Measurements from ENCODE around the gene PHF23. TPM values are rescaled to one million over a fixed set of nuclear protein-coding genes. Genes with fewer than 3 reads are reported as not detected.

PHF23 gene
- total and polyA plus RNA-seq, 4 donors = 25.4 to 40.5 (median 27.2) TPM

GRCh38 chr17:7260651-7261378, 21.6 kb upstream of the PHF23 start:
- no peak for TF ChIP-seq CTCF (IDR thresholded peaks at IDR 0.05; ENCODE audit: control extremely low read depth, extremely low read depth)
- H3K9ac ChIP-seq (ENCODE audit: insufficient read depth in 1 of 2, low read length in 2 of 2) = peak overlapping the region in 1 of 2 donors; percentile 31
- H3K27me3 ChIP-seq (ENCODE audit: control insufficient read depth in 3 of 3, insufficient read depth in 3 of 3, low read length in 2 of 3) = peaks cover 0 to 23% (median 18%) of the 10 kb centered on the region in 3 donors
- peak overlapping the region; percentile 57 for H3K4me3 ChIP-seq
- 7 to 13% methylated on average over 30 to 54 of the region's 54 CpGs for WGBS, 2 donors
- ATAC-seq (ENCODE audit: insufficient read depth, low FRiP score) = peak; percentile 63
- H3K9me3 ChIP-seq (ENCODE audit: control insufficient read depth in 4 of 4, insufficient read depth in 3 of 4, low read length in 3 of 4) = no peaks in the 10 kb centered on the region
- H3K36me3 ChIP-seq (ENCODE audit: control insufficient read depth in 4 of 4, insufficient read depth in 4 of 4, low read length in 4 of 4) = peaks cover 0 to 18% (median 7%) of the 10 kb centered on the region in 4 donors
- peak overlapping the region in 1 of 2 donors; percentile 90 for H3K27ac ChIP-seq (ENCODE audit: low read depth in 1 of 2, low read length in 1 of 2)
- peak; percentile 38 to 58 (median 47) for DNase-seq
- H3K4me1 ChIP-seq (ENCODE audit: control insufficient read depth in 5 of 5, insufficient read depth in 5 of 5, low read length in 5 of 5) = peaks cover 0 to 11% (median 0%) of the 10 kb centered on the region in 5 donors

GRCh38 chr17:7260151-7260550, 20.9 kb upstream of the PHF23 start:
- Histone ChIP-seq H3K9me3 (ENCODE audit: control insufficient read depth in 4 of 4, insufficient read depth in 3 of 4, low read length in 3 of 4) (no peaks in the 10 kb centered on the region), H3K27ac (ENCODE audit: low read depth in 1 of 2, low read length in 1 of 2) (peak overlapping the region in 1 of 2 donors; percentile 79), H3K4me1 (ENCODE audit: control insufficient read depth in 5 of 5, insufficient read depth in 5 of 5, low read length in 5 of 5) (peaks cover 0 to 11% (median 0%) of the 10 kb centered on the region in 5 donors), H3K27me3 (ENCODE audit: control insufficient read depth in 3 of 3, insufficient read depth in 3 of 3, low read length in 2 of 3) (peaks cover 0 to 23% (median 18%) of the 10 kb centered on the region in 3 donors), H3K4me3 (no peak overlapping the region), H3K9ac (ENCODE audit: insufficient read depth in 1 of 2, low read length in 2 of 2) (peak overlapping the region in 1 of 2 donors; percentile 31), H3K36me3 (ENCODE audit: control insufficient read depth in 4 of 4, insufficient read depth in 4 of 4, low read length in 4 of 4) (peaks cover 0 to 18% (median 7%) of the 10 kb centered on the region in 4 donors)
- TF ChIP-seq CTCF (IDR thresholded peaks at IDR 0.05; ENCODE audit: control extremely low read depth, extremely low read depth) = no peak
- WGBS, 2 donors = 69 to 82% methylated on average over 4 of the region's 4 CpGs
- DNase-seq = no peak
- no peak for ATAC-seq (ENCODE audit: insufficient read depth, low FRiP score)

GRCh38 chr17:7259555-7259889, 20.3 kb upstream of the PHF23 start:
- Histone ChIP-seq H3K27me3 (ENCODE audit: control insufficient read depth in 3 of 3, insufficient read depth in 3 of 3, low read length in 2 of 3) (peaks cover 0 to 22% (median 18%) of the 10 kb centered on the region in 3 donors), H3K4me1 (ENCODE audit: control insufficient read depth in 5 of 5, insufficient read depth in 5 of 5, low read length in 5 of 5) (peaks cover 0 to 11% (median 0%) of the 10 kb centered on the region in 5 donors), H3K36me3 (ENCODE audit: control insufficient read depth in 4 of 4, insufficient read depth in 4 of 4, low read length in 4 of 4) (peaks cover 0 to 23% (median 9%) of the 10 kb centered on the region in 4 donors), H3K9ac (ENCODE audit: insufficient read depth in 1 of 2, low read length in 2 of 2) (no peak overlapping the region), H3K27ac (ENCODE audit: low read depth in 1 of 2, low read length in 1 of 2) (peak overlapping the region in 1 of 2 donors; percentile 23), H3K4me3 (no peak overlapping the region), H3K9me3 (ENCODE audit: control insufficient read depth in 4 of 4, insufficient read depth in 3 of 4, low read length in 3 of 4) (no peaks in the 10 kb centered on the region)
- ATAC-seq (ENCODE audit: insufficient read depth, low FRiP score) (no peak), DNase-seq (no peak)
- no peak for TF ChIP-seq CTCF (IDR thresholded peaks at IDR 0.05; ENCODE audit: control extremely low read depth, extremely low read depth)
- 92 to 94% methylated on average over 6 of the region's 6 CpGs for WGBS, 2 donors

Data from lung (tissue), 12 donors.